GM21619 (cell line): Measurements from ENCODE around the gene COL27A1.
"Not testable (repeated sequence)": the region's sequence is repeated elsewhere in the genome, so short reads cannot be mapped to it uniquely, and the experiment has no call there.

Source experiments
- ATAC-seq: cut with Tn5 transposase; IDR thresholded peaks from one replicate; pipeline ENCODE4 v1.9.1; 2021; ENCODE audit not compliant: unreplicated experiment

Gene COL27A1

DNA sequence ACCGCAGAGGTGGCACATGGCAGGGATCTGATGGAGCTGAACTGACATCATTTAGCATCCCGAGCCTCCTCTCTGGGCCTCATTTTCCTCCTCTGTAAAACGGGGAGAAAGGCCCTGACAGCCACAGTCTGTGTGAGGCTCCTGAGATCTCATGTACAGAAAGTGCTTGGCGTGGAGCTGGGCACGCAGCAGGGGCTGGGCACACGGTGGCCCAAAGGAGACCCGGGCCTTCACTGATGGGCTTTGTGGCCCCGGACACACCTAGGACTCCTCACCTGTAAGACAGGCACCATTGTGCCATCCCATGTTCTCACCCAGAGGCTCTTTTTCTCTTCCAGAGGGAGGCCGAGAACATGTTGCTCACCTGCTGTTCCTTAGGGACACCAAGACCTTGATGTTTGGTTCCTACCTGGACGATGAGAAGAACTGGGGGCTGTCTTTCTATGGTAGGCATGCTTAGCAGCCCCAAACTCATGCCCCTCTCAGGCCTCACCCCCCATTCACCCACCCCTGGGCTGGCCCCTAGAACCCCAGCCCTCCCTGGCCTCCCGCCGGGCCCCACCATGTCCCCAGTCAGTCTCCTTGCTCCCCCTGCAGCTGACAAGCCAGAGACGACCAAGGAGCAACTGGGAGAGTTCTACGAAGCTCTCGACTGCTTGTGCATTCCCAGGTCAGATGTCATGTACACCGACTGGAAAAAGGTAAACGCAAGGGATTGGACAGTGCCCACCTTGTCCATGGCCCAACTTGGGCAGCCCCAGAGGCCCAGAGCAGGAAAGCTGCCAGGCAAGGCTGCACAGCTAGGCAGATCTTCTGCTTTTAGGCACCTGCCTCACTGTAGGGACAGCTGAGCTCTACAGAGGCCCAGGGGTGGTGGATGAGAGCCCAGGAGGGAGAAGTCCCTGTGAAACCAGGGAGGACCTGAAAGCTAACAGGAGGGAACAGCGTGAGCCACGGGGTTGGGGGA, 176.2 kb downstream of the COL27A1 start:
- not testable (repeated sequence) for ATAC-seq

GRCh38 chr9:114332474-114333040, 177.2 kb downstream of the COL27A1 start:
- ATAC-seq: not testable (repeated sequence)

GRCh38 chr9:114333718-114334117, 178.4 kb downstream of the COL27A1 start:
- not testable (repeated sequence) for ATAC-seq

- no peak for ATAC-seq
Measured at GRCh38 chr9:114334490-114334889, 179.2 kb downstream of the COL27A1 start.

- ATAC-seq: no peak
Measured at GRCh38 chr9:114335745-114336144, 180.4 kb downstream of the COL27A1 start.

- ATAC-seq: no peak
Measured at GRCh38 chr9:114336157-114336556, 180.8 kb downstream of the COL27A1 start.

GRCh38 chr9:114336699-114337395, 181.5 kb downstream of the COL27A1 start:
- ATAC-seq: no peak

- no peak for ATAC-seq
Measured at GRCh38 chr9:114338187-114338586, 182.8 kb downstream of the COL27A1 start.

DNA sequence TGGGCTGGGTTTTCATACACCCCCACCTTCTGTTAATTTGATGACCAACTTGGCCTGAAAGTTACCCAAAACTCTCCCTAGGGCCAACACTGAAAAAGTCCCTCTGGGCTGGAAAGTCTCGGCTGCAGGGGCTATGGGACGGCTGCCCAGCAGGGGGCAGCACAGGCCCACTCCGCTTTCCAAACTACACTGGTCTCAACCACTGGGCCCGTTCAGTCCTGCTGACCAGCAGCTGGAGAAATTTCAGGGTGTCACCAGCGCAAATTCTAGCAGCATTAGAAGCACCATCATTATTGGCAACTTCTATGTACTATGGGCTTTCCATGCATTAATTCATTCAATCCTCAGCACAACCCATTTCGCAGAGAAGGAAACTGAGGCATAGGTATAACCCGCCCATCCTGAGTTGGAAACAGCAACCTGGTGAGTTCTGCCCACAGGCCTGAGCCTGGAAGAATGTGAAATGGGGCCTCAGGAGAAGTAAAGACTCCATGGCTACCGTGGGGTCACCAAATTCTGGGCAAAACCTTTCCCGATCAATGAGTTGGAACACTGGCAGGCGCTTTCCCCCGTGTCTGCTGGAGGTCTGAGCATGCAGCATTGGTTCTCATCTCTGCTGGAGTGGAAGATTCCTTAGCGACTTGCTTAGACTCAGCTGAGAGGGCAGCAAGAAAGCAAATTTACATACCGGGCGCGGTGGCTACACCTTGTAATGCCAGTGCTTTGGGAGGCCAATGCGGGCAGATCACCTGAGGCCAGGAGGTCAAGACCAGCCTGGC, 184.0 kb downstream of the COL27A1 start:
- no peak for ATAC-seq

GRCh38 chr9:114341152-114341830, 186.0 kb downstream of the COL27A1 start:
- ATAC-seq: no peak

DNA sequence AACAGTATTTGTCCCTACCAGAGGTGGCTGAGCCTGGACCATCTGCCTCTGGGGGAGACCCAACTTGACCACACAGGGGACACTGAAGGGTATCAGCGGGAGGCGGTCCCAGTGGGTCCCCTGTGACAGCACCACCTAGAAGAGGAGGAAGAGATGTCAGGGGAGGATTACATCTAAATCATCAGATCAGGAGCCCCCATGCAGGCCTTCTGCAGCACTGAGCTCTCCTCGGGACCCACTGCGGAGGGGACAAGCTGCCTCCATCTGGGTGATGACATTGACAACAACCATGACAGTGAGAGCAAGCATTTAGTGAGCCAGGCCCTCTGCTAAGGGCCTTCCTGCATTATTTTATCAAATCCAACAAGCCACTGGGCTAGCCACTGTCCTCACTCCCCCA, 186.7 kb downstream of the COL27A1 start:
- ATAC-seq: no peak

GRCh38 chr9:114342755-114343440, 187.6 kb downstream of the COL27A1 start:
- no peak for ATAC-seq

- ATAC-seq: no peak
Measured at GRCh38 chr9:114343471-114344187, 188.3 kb downstream of the COL27A1 start.

GRCh38 chr9:114344188-114344566, 188.8 kb downstream of the COL27A1 start:
- no peak for ATAC-seq

- no peak for ATAC-seq
Measured at GRCh38 chr9:114344692-114345091, 189.4 kb downstream of the COL27A1 start.

DNA sequence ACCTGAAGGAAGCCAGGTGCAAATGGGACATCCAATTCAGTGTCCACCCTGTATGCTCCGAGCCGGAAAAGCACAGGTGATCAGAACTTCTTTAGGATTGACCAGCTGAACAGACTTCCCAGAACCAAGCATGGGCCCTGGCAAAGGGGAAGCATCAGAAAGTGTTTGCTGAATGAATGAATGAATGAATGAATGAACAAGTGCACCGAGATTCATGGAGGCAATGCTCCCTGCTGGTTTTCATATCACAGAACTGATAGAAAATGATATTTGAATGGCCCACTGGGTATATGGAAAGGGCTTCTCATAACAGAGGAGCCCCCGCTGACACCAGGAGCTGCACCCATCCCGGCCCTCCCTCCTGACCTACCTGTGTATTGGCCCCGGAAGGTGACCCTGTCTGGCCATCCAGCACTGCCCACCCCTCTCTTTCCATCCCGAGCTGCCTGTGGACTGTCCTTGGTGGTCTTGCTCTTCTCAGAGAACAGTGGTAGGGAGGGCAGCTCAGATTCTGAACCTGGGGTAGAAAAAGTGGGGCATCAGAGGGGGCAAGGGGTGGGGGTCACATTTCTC, 190.2 kb downstream of the COL27A1 start:
- no peak for ATAC-seq

DNA sequence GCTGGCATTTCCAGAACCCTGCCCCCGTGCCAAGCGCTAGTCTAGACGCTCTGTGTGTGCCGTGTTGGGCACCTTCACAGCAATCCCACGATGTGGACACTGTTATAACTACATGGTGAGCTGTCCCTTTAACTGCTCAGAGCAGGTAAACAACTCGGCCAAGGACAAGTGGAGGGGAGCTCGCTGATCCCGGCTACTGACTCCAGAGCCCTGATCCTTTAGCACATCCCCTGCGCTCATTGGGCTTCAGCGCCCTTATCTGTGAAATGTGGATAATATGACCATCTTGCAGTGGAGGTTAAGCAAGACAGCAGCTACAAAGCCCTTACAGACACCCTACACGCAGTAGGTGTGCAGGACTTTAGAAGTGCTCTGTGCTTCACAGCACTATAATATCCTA, 190.8 kb downstream of the COL27A1 start:
- ATAC-seq: no peak

DNA sequence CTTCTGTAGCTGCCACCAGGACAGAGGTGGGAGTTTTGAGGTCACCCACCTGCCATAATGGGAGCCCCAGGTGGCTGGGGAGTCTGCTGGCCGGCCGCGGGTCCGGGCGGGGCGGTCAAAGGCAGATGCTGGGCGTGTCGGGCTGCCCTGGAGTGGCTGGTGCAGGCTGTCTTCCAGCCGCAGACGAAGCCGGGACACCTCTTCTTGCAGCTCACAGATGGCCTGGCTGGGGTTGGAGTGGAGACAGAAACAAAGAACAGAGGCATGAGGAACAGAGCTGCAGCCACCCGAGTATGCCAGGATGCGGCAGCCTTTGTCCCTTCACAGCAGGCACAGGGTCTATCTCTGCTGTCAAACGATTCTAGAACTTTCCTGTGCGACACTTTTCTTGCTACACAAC, 192.3 kb downstream of the COL27A1 start:
- ATAC-seq: no peak
